Measurements from ENCODE around the gene NT5C3B.
"Not testable (repeated sequence)": the region's sequence is repeated elsewhere in the genome, so short reads cannot be mapped to it uniquely, and the experiment has no call there.

Gene NT5C3B

DNA sequence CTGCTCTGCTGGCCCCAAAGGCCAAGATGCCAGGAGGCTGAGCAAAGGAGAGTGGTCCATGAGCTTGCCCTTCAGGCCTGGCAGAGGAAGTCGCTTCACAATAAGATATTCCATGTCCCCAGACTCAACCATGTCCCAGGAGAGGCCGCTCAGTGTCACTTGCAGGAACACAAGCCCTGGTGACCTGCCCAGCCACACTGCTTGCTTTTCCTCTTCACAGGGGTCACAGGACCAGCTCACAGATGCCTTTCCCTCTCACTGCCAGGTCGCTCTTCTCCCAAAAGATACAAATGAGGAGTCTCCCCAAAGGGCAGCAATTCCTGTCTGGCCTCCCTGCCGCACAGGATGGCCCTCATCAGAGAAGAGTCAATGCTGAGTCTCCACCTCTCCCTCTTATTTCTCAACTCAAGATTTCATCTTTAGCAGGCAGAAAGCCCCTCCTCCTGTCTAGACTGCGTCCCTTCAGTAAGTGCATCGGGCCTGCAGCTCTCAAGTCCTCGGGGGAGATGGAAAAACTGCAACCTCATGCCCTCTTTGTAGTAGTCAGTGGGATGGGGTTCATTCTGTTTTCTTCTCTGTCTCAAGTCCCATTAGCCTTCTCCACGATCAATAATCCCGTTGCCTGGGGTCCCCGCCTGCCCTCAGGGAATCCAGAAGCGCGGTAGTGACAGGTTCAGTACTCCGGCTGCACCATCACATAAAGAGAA, 54.5 kb downstream of the NT5C3B start:
- no peak for DNase-seq

DNA sequence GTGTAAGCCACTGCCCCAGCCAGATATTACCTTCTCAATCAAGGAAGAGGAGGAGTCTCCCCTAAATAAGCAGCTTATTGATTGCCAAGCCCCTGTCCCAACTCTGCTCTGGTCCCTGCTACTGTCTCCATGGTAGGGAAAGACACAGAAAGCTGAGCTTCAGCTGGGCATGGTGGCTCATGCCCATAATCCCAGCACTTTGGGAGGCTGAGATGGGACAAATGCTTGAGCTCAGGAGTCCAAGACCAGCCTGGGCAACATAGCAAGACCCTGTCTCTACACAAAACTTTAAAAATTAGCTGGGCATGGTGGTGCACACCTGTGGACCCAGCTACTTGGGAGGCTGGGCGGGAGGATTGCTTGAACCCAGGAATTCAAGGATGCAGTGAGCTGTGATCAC, 56.1 kb downstream of the NT5C3B start:
- DNase-seq = no peak

DNA sequence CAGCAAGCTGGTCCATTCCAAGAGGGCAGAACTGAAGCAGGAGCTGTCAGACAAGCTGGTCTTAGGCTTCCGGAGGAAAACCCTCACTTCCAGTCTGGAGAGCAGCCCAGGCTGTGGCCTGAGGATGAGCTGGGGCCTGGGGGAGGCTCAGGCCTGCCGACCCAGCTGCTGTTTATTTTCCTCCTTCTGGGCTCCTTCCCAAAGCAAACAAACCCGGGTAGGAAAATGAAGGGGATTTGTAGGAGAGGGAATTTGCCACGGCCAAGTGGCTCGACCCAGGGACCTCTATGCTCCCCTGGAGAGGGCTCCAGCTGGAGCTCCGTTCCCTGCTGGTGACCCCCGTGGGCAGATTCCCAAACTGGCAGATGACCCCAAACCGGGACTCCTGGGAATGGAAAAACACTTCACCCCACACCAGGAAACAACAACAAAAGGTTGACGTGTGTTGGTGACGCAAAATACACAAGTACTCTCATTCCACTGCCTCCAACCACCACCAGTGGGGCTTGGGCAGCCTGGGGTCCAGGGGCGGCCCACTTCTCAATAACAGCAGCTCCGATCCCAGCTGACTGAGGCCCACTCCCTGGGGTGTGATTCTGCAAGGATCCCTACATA, 58.4 kb downstream of the NT5C3B start:
- DNase-seq = peak; percentile 93

DNA sequence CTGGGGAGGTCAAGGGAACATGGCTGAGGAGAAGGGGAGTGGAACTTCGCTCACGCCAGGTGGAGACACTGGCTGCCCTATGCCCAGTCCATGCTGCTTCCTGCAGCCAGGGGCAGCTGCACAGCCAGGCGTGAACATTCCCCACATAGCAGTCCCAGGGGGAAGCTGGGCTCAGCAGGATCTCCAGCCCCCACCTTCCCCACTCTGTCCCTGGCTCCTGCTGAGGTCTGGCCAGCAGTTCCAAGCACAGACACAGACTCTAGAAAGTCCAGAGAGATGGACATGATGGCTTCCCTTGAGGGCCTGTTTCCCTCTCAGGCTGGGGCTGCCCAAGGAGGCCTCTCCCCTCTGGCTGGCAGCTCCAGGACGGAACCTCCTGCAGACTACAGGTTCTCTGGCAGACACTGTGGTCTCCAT, 58.9 kb downstream of the NT5C3B start:
- peak; percentile 67 for DNase-seq

DNA sequence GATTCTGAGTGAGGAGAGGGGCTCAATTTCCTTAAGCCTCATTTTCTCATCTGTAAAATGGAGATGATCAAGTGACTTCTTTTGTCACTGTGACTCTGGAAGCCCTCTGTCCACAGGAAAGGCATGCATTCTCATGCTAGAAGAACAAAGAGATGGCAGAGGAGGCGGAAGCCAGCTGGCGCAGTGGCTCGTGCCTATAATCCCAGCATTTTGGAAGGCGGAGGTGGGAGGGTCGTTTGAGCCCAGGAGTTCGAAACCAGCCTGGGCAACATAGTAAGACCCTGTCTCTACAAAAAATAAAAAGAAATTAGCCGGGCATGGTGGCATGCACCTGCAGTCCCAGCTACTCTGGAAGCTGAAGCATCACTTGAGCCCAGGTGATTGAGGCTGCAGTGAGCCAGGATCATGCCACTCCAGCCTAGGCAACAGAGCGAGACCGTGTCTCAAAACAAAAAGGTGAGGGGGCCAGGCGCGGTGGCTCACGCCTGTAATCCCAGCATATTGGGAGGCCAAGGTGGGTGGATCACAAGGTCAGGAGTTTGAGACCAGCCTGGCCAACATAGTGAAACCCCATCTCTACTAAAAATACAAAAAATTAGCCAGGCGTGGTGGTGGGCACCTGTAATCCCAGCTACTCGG, 59.7 kb downstream of the NT5C3B start:
- DNase-seq = not testable (repeated sequence)

DNA sequence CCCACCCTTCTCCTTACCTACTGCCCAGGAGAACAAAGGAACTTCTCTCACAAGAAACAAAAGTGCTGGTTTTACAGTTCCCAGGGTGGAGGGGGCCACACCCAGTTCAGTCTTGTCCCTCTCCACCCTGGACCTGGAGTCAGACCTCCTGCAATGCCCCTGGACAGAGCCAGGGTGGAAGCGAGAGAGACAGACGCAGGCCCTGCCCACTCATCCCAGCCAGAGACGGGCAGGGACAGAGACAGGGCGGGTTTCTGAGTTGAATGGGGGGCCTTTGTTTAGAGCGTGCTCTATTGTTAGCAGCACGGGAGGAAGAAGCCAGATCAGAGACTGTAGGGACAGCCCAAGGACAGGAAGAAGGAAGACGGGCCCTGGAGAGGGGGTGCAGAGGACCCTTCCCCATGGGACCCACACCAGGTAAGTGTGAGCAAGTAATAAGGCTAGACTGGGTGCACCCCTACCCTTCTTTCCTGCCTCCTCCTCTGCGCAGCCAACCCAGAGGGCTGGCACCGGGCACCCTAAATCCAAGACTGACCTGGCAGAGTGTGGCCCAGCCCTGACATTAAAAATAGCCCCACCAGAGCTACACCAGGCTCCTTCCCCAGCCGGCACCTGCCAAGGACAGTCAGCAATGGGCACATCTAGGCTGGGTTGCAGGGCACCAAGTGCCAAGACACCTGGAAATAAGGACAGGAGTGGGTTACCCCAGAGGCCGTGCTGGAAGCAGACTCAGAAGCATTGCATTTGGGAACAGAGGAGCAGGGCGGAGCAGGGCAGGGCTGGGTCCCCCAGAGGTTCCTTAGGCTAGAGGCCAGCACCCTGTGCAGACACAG, 60.4 kb downstream of the NT5C3B start:
- no peak for DNase-seq
